IMR-90 (cell line): ENCODE measurements around the gene WNT7B. TPM values are rescaled to one million over a fixed set of nuclear protein-coding genes. Genes with fewer than 3 reads are reported as not detected.

Source experiments
- ATAC-seq: fragments of 200-7000 bp; cut with Tn5 transposase; 2 replicates; pipeline ENCODE4 v1.9.1; 2020; ENCODE audit warnings: low read depth, mild to moderate bottlenecking, moderate library complexity
- BruUV-seq: library from RNA; stranded (reverse); fragments of 400-500 nt; replicated peaks from 2 replicates; lab custom pipeline; 2021; lab: Mats Ljungman, UMichigan
- CTCF ChIA-PET: fragments of 300-600 bp; formaldehyde crosslinking; extraction: SDS; loops from one replicate; lab custom pipeline; 2021; ENCODE audit warnings: antibody characterized with exemption; lab: Yijun Ruan, JAX
- POLR2A ChIA-PET: fragments of 300-600 bp; sonication (Branson Sonifier 250); formaldehyde crosslinking; loops from one replicate; lab custom pipeline; 2022; ENCODE audit warnings: antibody characterized with exemption; ENCODE audit not compliant: unreplicated experiment; lab: Charles Lee
- DNase-seq: peaks from one replicate; pipeline ENCODE4 v3.0.0; 2013
- H2AFZ ChIP-seq: replicated peaks from 2 replicates; pipeline ENCODE3; 2013; ENCODE audit warnings: low read length, mild to moderate bottlenecking; ENCODE audit not compliant: poor library complexity
- H2AK5ac ChIP-seq: 2 replicates; pipeline ENCODE4 v1.6.1; 2013; ENCODE audit warnings: low read depth, low read length, inconsistent platforms
- H2AK9ac ChIP-seq: replicated peaks from 2 replicates; pipeline ENCODE3; 2013; ENCODE audit warnings: mild to moderate bottlenecking, low read depth, low read length, moderate library complexity; ENCODE audit not compliant: poor library complexity
- H2BK120ac ChIP-seq: 2 replicates; pipeline ENCODE4 v1.6.1; 2013; ENCODE audit warnings: low read depth, low read length, inconsistent platforms
- H2BK15ac ChIP-seq: 3 replicates; pipeline ENCODE4 v1.6.1; 2013; ENCODE audit warnings: low read depth, low read length, inconsistent platforms
- H2BK20ac ChIP-seq: 2 replicates; pipeline ENCODE4 v1.6.1; 2013; ENCODE audit warnings: low read depth, mild to moderate bottlenecking, inconsistent platforms, low read length, moderate library complexity
- H2BK5ac ChIP-seq: 2 replicates; pipeline ENCODE4 v1.6.1; 2013; ENCODE audit warnings: mild to moderate bottlenecking, low read depth, low read length, inconsistent platforms; ENCODE audit not compliant: poor library complexity, severe bottlenecking
- H3K14ac ChIP-seq: replicated peaks from 2 replicates; pipeline ENCODE4 v1.6.1; 2013; ENCODE audit warnings: low read depth, low read length, inconsistent platforms
- H3K18ac ChIP-seq: 2 replicates; pipeline ENCODE4 v1.6.1; 2013; ENCODE audit warnings: low read depth, low read length, control low read depth
- H3K23ac ChIP-seq: 2 replicates; pipeline ENCODE4 v1.6.1; 2013; ENCODE audit warnings: low read depth, low read length, inconsistent platforms
- H3K27ac ChIP-seq: 2 replicates; pipeline ENCODE4 v1.5.1; 2013; ENCODE audit warnings: mild to moderate bottlenecking, control low read depth, low read length; ENCODE audit not compliant: insufficient read depth
- H3K27me3 ChIP-seq: 2 replicates; pipeline ENCODE4 v1.6.1; 2013; ENCODE audit warnings: low read length; ENCODE audit not compliant: control insufficient read depth, insufficient read depth
- H3K36me3 ChIP-seq: 2 replicates; pipeline ENCODE4 v1.6.1; 2013; ENCODE audit warnings: low read length, mixed read lengths; ENCODE audit not compliant: control insufficient read depth, insufficient read depth
- H3K4ac ChIP-seq: 2 replicates; pipeline ENCODE4 v1.6.1; 2013; ENCODE audit warnings: low read depth, low read length, inconsistent platforms
- H3K4me1 ChIP-seq: 2 replicates; pipeline ENCODE4 v1.6.1; 2013; ENCODE audit warnings: low read length, mixed read lengths; ENCODE audit not compliant: control insufficient read depth, insufficient read depth
- H3K4me2 ChIP-seq: 2 replicates; pipeline ENCODE4 v1.6.1; 2013; ENCODE audit warnings: low read depth, mild to moderate bottlenecking, control low read depth, low read length, moderate library complexity
- H3K4me3 ChIP-seq: 2 replicates; pipeline ENCODE4 v1.5.1; 2013; ENCODE audit warnings: low read depth, mild to moderate bottlenecking, control low read depth, low read length, moderate library complexity; ENCODE audit not compliant: insufficient read depth
- H3K56ac ChIP-seq: 2 replicates; pipeline ENCODE4 v1.6.1; 2013; ENCODE audit warnings: low read length, inconsistent platforms; ENCODE audit not compliant: insufficient read depth; ENCODE audit errors: extremely low read depth
- H3K79me1 ChIP-seq, 2 experiments: 2 replicates each; pipeline ENCODE4 v1.6.1; 2013; ENCODE audit warnings: low read length in 2 of 2, inconsistent platforms in 1 of 2, low read depth in 1 of 2
- H3K9ac ChIP-seq: 2 replicates; pipeline ENCODE4 v1.6.1; 2013; ENCODE audit warnings: low read depth, low read length, control low read depth
- H3K9me1 ChIP-seq: 2 replicates; pipeline ENCODE4 v1.6.1; 2013; ENCODE audit warnings: low read length, inconsistent platforms; ENCODE audit not compliant: insufficient read depth
- H3K9me3 ChIP-seq: 2 replicates; pipeline ENCODE4 v1.6.1; 2013; ENCODE audit warnings: low read length; ENCODE audit not compliant: control insufficient read depth, insufficient read depth
- H4K20me1 ChIP-seq: 2 replicates; pipeline ENCODE4 v1.6.1; 2013; ENCODE audit warnings: low read length, inconsistent platforms; ENCODE audit not compliant: insufficient read depth
- H4K5ac ChIP-seq: 2 replicates; pipeline ENCODE4 v1.6.1; 2013; ENCODE audit warnings: mild to moderate bottlenecking, low read depth, low read length, control low read depth
- H4K8ac ChIP-seq, 2 experiments: 2 replicates each; pipeline ENCODE4 v1.6.1; 2013; ENCODE audit warnings: low read depth in 2 of 2, low read length in 2 of 2, control low read depth in 1 of 2, inconsistent platforms in 1 of 2
- H4K91ac ChIP-seq: 2 replicates; pipeline ENCODE4 v1.6.1; 2013; ENCODE audit warnings: low read depth, low read length, inconsistent platforms; ENCODE audit not compliant: insufficient read depth
- CHD1 ChIP-seq: IDR thresholded peaks from 2 replicates; pipeline ENCODE4 v1.6.1; 2012; ENCODE audit warnings: low read depth, low read length, improper control_type of control experiment
- CTCF ChIP-seq: conservative IDR thresholded peaks from 2 replicates; pipeline ENCODE4 v1.5.1; 2012; ENCODE audit warnings: mild to moderate bottlenecking, low read depth, low read length, improper control_type of control experiment
- NFE2L2 ChIP-seq: fragments of 150-350 bp; IDR thresholded peaks from 2 replicates; pipeline ENCODE4 v1.6.1; 2016; ENCODE audit warnings: low read depth, mild to moderate bottlenecking, low read length
- RAD21 ChIP-seq: IDR thresholded peaks from 2 replicates; pipeline ENCODE4 v1.6.1; 2012; ENCODE audit warnings: low read length, improper control_type of control experiment
- SMC3 ChIP-seq: fragments of 150-350 bp; IDR thresholded peaks from 2 replicates; pipeline ENCODE4 v1.6.1; 2016; ENCODE audit warnings: low read depth, mild to moderate bottlenecking, antibody characterized with exemption, low read length, moderate library complexity
- WGBS, 2 experiments: methylation state at CpG; one replicate each; pipeline versions ENCODE4 v1.1.5 to v1.1.7; 2013; ENCODE audit warnings: missing lambda C conversion rate in 2 of 2; ENCODE audit not compliant: insufficient read length in 1 of 2; ENCODE audit errors: extremely low coverage in 2 of 2; 5-methylcytosine and 5-hydroxymethylcytosine counted together
- dilution Hi-C: fragments of 300-500 bp; cut with HindIII; formaldehyde crosslinking; loops from one replicate; pipeline ENCODE4 v1.14.3; 2018; ENCODE audit warnings: low sequenced_read_pairs; ENCODE audit not compliant: unreplicated experiment
- in situ Hi-C: fragments of 300-500 bp; cut with MboI; formaldehyde crosslinking; loops from 3 replicates; pipeline ENCODE4 v1.14.3; 2019; ENCODE audit warnings: low sequenced_read_pairs, inconsistent platforms, mixed read lengths
- intact Hi-C: fragments of 100-400 bp; cut with micrococcal nuclease; formaldehyde crosslinking; loops from 2 replicates; pipeline ENCODE4 v1.10.0; 2022
- polyA plus RNA-seq, 3 experiments: library from polyadenylated mRNA; depleted of rRNA; stranded (reverse); fragments of >200 nt; gene quantifications; 2 replicates each; pipeline ENCODE4 v1.2.3, GENCODE V29; 2012; ENCODE audit warnings: low replicate concordance in 1 of 3
- total RNA-seq: library from RNA; depleted of rRNA; stranded (reverse); fragments of >200 nt; gene quantifications from 2 replicates; pipeline ENCODE4 v1.2.3, GENCODE V29; 2012

The WNT7B gene
- total and polyA plus RNA-seq, 2 of the 4 experiments (the other 2 are of a cell fraction), result under 0.01 to 0.15 TPM

GRCh38 chr22:45891021-45891421 is 85.9 kb downstream of the WNT7B start:
- H3K4me1 ChIP-seq, result peaks cover 10% of the 10 kb centered on the region
- H3K27ac ChIP-seq, result no peak overlapping the region
- no peak overlapping the region for H3K4ac ChIP-seq
- H3K18ac ChIP-seq, result no peak overlapping the region
- POLR2A ChIA-PET, result no interaction called here
- BruUV-seq, result no TSS peak
- H2BK20ac ChIP-seq, result no peak overlapping the region
- no peak overlapping the region for H4K91ac ChIP-seq
- dilution Hi-C loops, result no loop called here
- no peak for ATAC-seq
- H4K8ac ChIP-seq, result no peak overlapping the region
- no peaks in the 10 kb centered on the region for H4K20me1 ChIP-seq
- CTCF ChIA-PET, result no interaction called here
- TF ChIP-seq CTCF (no peak), CHD1 (no peak), RAD21 (no peak), SMC3 (no peak), NFE2L2 (no peak)
- no peak overlapping the region for H3K56ac ChIP-seq
- H3K36me3 ChIP-seq, result no peaks in the 10 kb centered on the region
- intact Hi-C loops, result no loop called here
- no peak overlapping the region for H3K14ac ChIP-seq
- H3K23ac ChIP-seq, result no peak overlapping the region
- no peaks in the 10 kb centered on the region for H3K9me3 ChIP-seq
- H4K5ac ChIP-seq, result no peak overlapping the region
- DNase-seq, result no peak
- WGBS, 2 experiments, result 100% methylated on average over 4 of the region's 37 CpGs; no CpG with 5 or more reads in 1 of the 2 experiments
- H2BK15ac ChIP-seq, result no peak overlapping the region
- no peak overlapping the region for H3K4me3 ChIP-seq
- no peaks in the 10 kb centered on the region for H3K79me1 ChIP-seq
- H2AFZ ChIP-seq, result no peak overlapping the region
- H2BK120ac ChIP-seq, result no peak overlapping the region
- H3K9me1 ChIP-seq, result no peaks in the 10 kb centered on the region; the same call in 1 of the 2 replicates
- in situ Hi-C loops, result no loop called here
- no peak overlapping the region for H2AK5ac ChIP-seq
- H3K27me3 ChIP-seq, result peaks cover 18% of the 10 kb centered on the region
- H2AK9ac ChIP-seq, result no peak overlapping the region
- H3K9ac ChIP-seq, result no peak overlapping the region
- H2BK5ac ChIP-seq, result no peak overlapping the region
- H3K4me2 ChIP-seq, result no peak overlapping the region
